Effector CD8-positive, alpha-beta T cell (primary cell): ENCODE data around the gene FBXL7.
"Not testable (repeated sequence)": the region's sequence is repeated elsewhere in the genome, so short reads cannot be mapped to it uniquely, and the experiment has no call there.

Experiments
- DNase-seq: peaks from one replicate; lab custom pipeline; 2025; lab: John Stamatoyannopoulos, UW

FBXL7 gene

GRCh38 chr5:15807248-15807647 lies 307.3 kb downstream of the FBXL7 start:
- no peak for DNase-seq

GRCh38 chr5:15807871-15808270 lies 307.9 kb downstream of the FBXL7 start:
- no peak for DNase-seq

GRCh38 chr5:15808577-15808976 lies 308.6 kb downstream of the FBXL7 start:
- no peak for DNase-seq

DNA sequence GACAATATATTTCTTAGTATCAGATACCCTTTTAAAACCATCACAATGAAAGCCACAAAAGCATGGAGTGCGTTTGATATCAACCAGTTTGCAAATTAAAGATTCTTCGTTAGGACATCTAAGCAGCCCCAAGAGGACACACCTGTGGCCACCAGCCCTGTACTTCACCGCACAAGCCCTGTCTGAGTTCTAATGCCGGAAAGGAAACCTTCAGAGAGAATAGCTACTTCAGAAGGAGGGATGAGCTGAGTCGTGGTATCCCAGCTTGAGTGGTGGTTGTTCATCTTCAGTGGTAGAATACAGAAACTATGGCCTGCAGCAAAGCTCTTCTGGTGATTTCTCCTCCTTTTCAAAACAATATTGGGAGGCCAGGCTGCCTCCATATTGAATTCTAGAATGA lies 319.6 kb downstream of the FBXL7 start:
- DNase-seq, result no peak

GRCh38 chr5:15821506-15821905 lies 321.5 kb downstream of the FBXL7 start:
- no peak for DNase-seq

DNA sequence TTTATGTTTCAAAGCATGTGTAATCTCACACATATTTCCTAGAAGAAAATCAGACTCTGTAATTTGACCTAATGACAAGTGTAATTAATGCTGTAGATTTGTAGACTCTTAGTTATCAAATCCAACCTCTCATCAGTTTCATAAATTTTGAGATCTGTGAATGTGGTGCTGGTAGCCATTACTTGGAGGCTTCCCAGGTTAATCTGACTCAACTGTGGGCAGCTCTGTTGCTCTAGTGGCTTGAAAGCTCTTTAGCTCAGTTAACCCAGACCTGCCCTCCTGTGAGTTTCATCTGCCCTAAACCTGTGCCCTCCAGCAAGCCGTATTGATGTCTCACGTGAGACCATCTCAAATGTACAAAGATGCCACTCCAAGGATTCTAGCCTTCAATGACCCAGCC lies 323.4 kb downstream of the FBXL7 start:
- no peak for DNase-seq

GRCh38 chr5:15827741-15828140 lies 327.8 kb downstream of the FBXL7 start:
- DNase-seq, result no peak

DNA sequence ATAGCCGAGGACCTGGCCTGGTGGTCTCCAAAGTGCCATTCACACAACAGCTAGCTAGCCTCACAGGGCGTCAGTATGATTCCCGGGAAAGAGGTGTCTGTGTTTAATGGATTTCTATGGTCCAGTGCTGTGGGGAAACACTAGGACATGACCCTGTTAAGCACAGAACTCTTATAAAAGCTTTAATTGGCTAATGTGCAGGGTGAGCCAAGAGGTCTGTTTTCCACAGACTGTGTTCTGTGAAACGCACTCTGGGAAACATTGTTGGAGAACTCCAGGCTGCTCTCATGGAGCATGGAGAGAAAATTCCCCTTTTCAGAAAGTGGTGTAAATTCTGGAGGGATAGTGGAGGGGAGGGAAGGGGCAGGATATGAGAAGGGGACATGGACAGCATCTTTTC lies 331.4 kb downstream of the FBXL7 start:
- DNase-seq, result no peak

- DNase-seq, result no peak
These were observed 333.4 kb downstream of the FBXL7 start for GRCh38 chr5:15833365-15833764.

DNA sequence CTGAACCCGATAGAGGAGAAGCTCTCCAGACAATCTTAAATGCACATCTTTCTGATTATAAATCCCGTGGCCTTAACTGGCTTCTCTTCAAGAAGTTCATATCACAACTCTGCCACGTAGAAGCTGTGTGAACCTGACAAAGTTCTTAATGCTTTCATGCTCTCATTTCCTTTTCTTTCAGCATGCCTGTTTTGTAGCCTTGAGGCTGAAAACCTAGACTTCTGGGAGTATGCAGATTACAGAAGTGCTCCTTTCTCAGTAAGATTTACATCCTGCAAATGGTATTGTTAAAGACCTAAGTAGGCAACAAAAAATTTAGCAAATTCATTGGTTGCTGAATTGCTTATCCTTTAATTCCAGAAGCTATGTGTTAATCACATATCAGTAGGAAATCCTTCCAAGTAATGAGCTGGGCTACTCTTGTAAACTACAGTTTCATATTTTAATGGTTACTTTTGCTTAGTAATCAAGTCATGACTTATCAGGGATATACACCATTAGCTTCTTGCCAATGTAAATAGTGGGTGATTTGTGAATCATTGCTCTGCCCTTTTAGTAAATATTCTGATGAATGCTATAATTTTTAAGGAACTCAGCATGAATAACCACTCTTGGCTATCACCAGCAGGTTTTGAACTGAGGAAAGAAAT lies 334.7 kb downstream of the FBXL7 start:
- no peak for DNase-seq

DNA sequence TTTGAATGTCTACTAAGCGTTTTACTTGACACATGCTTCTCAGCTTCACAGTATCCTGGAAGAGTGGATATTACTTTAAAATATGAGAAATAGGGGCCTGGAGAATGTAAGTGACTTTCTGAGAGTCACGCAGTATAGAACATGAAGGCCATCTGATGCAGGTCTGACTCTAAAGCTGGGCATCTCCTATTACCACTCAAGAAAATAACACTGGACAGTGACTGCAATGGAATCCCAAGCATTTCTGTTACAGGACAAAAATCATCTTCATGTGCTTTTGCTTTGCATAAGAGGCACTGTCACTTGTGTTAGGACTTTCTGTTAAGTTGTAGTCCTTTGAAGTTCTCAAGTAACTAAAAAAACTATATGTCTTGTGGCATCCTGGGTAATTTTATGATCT lies 335.5 kb downstream of the FBXL7 start:
- DNase-seq, result no peak

GRCh38 chr5:15837551-15838289 lies 337.7 kb downstream of the FBXL7 start:
- DNase-seq, result no peak

GRCh38 chr5:15844253-15844652 lies 344.3 kb downstream of the FBXL7 start:
- DNase-seq, result no peak

DNA sequence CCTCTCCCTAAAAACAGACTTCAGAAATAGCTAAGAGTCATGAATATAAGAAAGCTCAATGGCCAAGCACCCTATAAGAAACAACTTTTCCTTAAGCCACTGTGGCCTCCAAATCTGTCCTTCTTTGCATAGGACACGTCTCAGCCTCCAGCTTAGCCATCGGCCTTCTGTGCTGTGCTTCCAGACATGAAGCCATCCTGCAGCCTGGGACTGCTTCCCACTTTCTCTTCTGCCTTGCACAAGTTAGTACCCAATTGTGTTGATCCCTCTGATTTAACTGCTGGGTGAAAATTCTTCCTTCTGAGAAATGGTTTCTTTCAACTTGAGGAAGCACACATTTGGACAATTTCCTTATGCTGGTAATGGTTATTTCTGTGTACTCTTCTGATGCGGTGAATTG lies 344.9 kb downstream of the FBXL7 start:
- DNase-seq, result no peak

GRCh38 chr5:15850536-15850935 lies 350.6 kb downstream of the FBXL7 start:
- no peak for DNase-seq

- no peak for DNase-seq
These were observed 351.0 kb downstream of the FBXL7 start for GRCh38 chr5:15850939-15851341.

DNA sequence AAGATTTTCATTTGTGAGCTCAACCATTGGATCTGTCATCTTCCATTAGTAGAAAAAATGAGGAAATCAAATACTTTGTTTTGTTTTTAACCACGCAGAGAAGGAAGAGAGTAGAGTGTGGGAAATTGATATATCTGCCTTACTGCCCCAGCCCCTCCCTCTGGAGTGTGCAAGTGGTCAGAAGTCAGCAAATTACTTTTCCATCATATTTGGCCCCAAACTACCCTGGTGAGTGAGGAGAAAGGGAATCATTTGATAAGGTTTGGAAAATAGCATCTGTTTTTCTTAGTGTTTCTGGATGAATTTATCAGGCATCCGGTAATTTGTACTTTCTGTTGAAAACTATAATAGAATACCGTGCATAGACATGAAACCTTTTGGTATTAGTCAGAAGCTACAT lies 352.2 kb downstream of the FBXL7 start:
- no peak for DNase-seq

GRCh38 chr5:15852949-15853348 lies 353.0 kb downstream of the FBXL7 start:
- no peak for DNase-seq

GRCh38 chr5:15858326-15858725 lies 358.3 kb downstream of the FBXL7 start:
- DNase-seq, result no peak

DNA sequence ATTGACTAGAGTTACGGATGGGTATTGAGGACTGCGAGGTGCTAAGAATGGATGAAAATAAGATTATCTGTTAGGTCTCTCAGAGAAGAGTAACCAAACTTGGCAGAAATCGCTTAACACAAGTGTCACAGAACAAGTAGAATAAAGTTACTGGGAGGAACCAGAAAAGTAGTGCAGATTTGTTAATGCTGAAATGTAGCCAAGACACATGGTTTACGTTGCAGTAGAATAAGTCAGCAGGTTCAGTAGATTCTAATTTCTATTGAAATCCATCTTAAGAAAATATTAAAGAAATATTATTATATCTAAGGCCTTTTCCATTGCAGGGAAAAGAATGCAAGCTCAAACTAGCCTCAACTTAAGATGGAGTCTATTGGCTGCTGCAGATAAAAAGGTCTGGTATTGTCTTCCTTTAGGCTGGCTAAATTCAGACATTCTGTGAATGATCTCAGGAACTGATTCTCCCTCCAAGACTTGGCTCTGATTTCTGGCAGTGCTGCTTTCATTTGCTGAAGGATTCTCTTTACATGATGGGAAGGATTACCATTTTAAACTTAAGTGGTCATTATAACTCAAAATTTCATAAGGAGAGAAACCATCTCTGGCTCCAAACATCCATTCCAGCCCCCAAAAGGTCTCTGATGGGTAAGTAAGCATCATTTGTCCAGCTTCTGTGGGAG lies 364.7 kb downstream of the FBXL7 start:
- no peak for DNase-seq

GRCh38 chr5:15872259-15872658 lies 372.3 kb downstream of the FBXL7 start:
- not testable (repeated sequence) for DNase-seq

GRCh38 chr5:15877914-15878313 lies 377.9 kb downstream of the FBXL7 start:
- DNase-seq, result no peak

DNA sequence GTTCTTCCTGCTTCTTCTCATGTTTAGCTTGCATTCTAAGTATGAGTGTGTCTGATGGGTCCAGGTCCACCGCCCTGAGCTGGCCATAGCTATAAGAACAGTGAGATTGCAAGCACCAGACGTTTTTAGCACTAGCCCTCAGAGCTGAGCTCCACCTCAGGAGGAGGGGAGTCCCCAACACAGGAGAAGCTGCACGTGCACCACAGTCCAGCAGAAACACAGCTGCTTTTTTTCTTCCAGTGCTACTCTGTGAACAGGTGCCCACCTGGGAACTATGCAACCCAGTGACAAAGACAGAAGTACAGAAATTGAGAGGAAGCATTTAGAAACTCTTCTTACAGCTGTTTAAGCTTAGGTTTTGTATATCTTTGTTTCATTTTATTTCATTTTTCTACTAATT lies 380.2 kb downstream of the FBXL7 start:
- DNase-seq, result no peak
